Left ventricle myocardium inferior (tissue), 1 donor: ENCODE data around the gene DNAJC2. TPM values are rescaled to one million over a fixed set of nuclear protein-coding genes. Genes with fewer than 3 reads are reported as not detected.

ENCODE experiments used
- DNase-seq: peaks from one replicate; pipeline ENCODE4 v3.0.0-alpha.2; 2020
- H3K27ac ChIP-seq: fragments of 200-600 bp; replicated peaks from 2 replicates; pipeline ENCODE4 v1.8.0; 2021
- H3K27me3 ChIP-seq: fragments of 200-600 bp; 2 replicates; pipeline ENCODE4 v1.8.0; 2021; ENCODE audit warnings: low read depth
- H3K36me3 ChIP-seq: fragments of 200-600 bp; 2 replicates; pipeline ENCODE4 v1.8.0; 2021
- H3K4me1 ChIP-seq: fragments of 200-600 bp; 2 replicates; pipeline ENCODE4 v1.8.0; 2021
- H3K4me3 ChIP-seq: fragments of 200-600 bp; 2 replicates; pipeline ENCODE4 v1.8.0; 2021; ENCODE audit warnings: mild to moderate bottlenecking, moderate library complexity
- H3K9me3 ChIP-seq: fragments of 200-600 bp; replicated peaks from 2 replicates; pipeline ENCODE4 v1.8.0; 2021
- CTCF ChIP-seq: fragments of 200-600 bp; IDR thresholded peaks from 2 replicates; pipeline ENCODE4 v1.8.0; 2021; ENCODE audit warnings: antibody characterized with exemption, mild to moderate bottlenecking, borderline replicate concordance
- intact Hi-C: fragments of 100-400 bp; cut with micrococcal nuclease; formaldehyde crosslinking; loops from one replicate; pipeline ENCODE4 v1.11.0; 2022
- total RNA-seq: library from RNA; stranded (reverse); fragmentation: NEBNext Ultra II Directional; extraction: Animal tissue kit (Norgen Biotek cat#: 25700); gene quantifications from one replicate; pipeline ENCODE4 v1.2.1, GENCODE V29; 2021
- donor health status: DM: no; HTN: yes; CAD: no; lungs with severe emphysema.

DNAJC2 gene
- total RNA-seq, 1 donor from 2014 or later: 13.9 TPM

- no peaks in the 10 kb centered on the region for H3K9me3 ChIP-seq
- H3K4me1 ChIP-seq: no peaks in the 10 kb centered on the region
- no peak overlapping the region for H3K27ac ChIP-seq
- H3K4me3 ChIP-seq: no peak overlapping the region
- TF ChIP-seq CTCF: no peak
- no peaks in the 10 kb centered on the region for H3K36me3 ChIP-seq
- DNase-seq: no peak
- intact Hi-C loops: no loop called here
- peaks cover 18% of the 10 kb centered on the region for H3K27me3 ChIP-seq
Measured at GRCh38 chr7:103387242-103387641, 42.7 kb upstream of the DNAJC2 start.

- no peak for DNase-seq
- Histone ChIP-seq H3K27ac (no peak overlapping the region), H3K27me3 (peaks cover 29% of the 10 kb centered on the region), H3K4me1 (no peaks in the 10 kb centered on the region), H3K36me3 (no peaks in the 10 kb centered on the region), H3K9me3 (no peaks in the 10 kb centered on the region), H3K4me3 (no peak overlapping the region)
- intact Hi-C loops: no loop called here
- no peak for TF ChIP-seq CTCF
Measured at GRCh38 chr7:103382032-103382402, 37.5 kb upstream of the DNAJC2 start.

- no peak overlapping the region for H3K4me3 ChIP-seq
- DNase-seq: no peak
Measured at GRCh38 chr7:103381280-103382031, 36.9 kb upstream of the DNAJC2 start.

GRCh38 chr7:103380395-103381191 is 36.0 kb upstream of the DNAJC2 start:
- H3K27ac ChIP-seq: no peak overlapping the region
- TF ChIP-seq CTCF: no peak
- H3K36me3 ChIP-seq: no peaks in the 10 kb centered on the region
- H3K4me1 ChIP-seq: no peaks in the 10 kb centered on the region
- no peak overlapping the region for H3K4me3 ChIP-seq
- intact Hi-C loops: no loop called here
- no peak for DNase-seq
- peaks cover 22% of the 10 kb centered on the region for H3K27me3 ChIP-seq
- H3K9me3 ChIP-seq: no peaks in the 10 kb centered on the region

More at GRCh38 chr7:103381280-103382031, 36.9 kb upstream of the DNAJC2 start:
- no peaks in the 10 kb centered on the region for H3K36me3 ChIP-seq
- H3K4me1 ChIP-seq: no peaks in the 10 kb centered on the region
- peaks cover 29% of the 10 kb centered on the region for H3K27me3 ChIP-seq
- no peak overlapping the region for H3K27ac ChIP-seq
- no peaks in the 10 kb centered on the region for H3K9me3 ChIP-seq
- intact Hi-C loops: no loop called here
- no peak for TF ChIP-seq CTCF

- Histone ChIP-seq H3K4me1 (no peaks in the 10 kb centered on the region), H3K36me3 (no peaks in the 10 kb centered on the region), H3K27ac (no peak overlapping the region), H3K9me3 (no peaks in the 10 kb centered on the region), H3K4me3 (no peak overlapping the region), H3K27me3 (peaks cover 21% of the 10 kb centered on the region)
- TF ChIP-seq CTCF: no peak
- intact Hi-C loops: no loop called here
- no peak for DNase-seq
Measured at GRCh38 chr7:103379270-103379975, 34.9 kb upstream of the DNAJC2 start.
